RWPE1 (cell line): ENCODE measurements around the gene AHCYL2.

Experiments used
- CTCF ChIA-PET: fragments of 350-600 bp; sonication (Branson Sonifier 250); formaldehyde crosslinking; extraction: SDS; loops from one replicate; lab custom pipeline; 2021; lab: Yijun Ruan, JAX
- POLR2A ChIA-PET: fragments of 400-600 bp; formaldehyde crosslinking; extraction: SDS; loops from one replicate; lab custom pipeline; 2020; ENCODE audit warnings: antibody characterized with exemption; ENCODE audit not compliant: low non-redundant PET; lab: Yijun Ruan, JAX
- DNase-seq: peaks from one replicate; pipeline ENCODE4 v3.0.0; 2012; ENCODE audit warnings: low spot score
- H3K27ac ChIP-seq: fragments of 450-650 bp; 2 replicates; pipeline ENCODE4 v1.5.1; 2017
- CTCF ChIP-seq: fragments of 450-650 bp; conservative IDR thresholded peaks from 2 replicates; pipeline ENCODE4 v1.5.1; 2017; ENCODE audit warnings: low read depth, mild to moderate bottlenecking

AHCYL2 gene

DNA sequence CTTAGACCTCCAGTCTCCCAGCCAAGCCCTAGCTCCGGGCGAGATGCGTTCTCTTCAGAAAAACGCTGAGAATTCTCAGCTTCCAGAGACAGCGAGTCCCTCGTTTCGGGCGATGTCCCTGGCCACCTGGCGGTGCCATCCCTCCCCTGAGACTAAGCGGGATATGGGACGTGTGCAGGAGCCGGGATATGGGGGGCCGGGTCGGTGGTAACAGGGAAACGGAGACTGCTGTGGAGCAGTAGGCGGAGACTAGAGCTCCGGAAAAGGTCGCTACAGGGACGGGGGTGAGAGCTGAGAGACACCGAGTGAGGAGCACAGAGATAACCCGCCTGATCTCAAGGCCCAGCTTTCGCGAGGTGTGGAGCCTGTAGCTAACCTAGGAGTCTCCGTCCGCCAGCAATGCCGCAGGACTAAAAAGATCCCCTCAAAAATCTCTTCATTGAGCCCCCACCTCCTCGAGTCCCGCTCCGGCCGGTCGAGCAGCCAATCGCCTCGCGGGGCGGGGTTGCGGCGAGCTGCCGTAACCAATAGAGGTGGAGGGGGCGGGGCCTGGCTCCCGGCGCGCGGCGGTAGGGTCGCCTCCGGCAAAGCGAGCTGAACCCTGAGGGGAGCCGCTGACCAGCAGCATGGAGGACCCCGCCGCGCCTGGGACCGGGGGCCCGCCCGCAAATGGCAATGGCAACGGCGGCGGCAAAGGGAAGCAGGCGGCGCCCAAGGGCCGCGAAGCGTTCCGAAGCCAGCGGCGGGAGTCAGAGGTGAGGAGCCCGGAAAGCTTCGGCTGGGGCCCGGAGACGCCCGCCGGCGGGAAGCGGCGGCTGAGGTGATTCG lies 209.2 kb downstream of the AHCYL2 start, which contains the start of gene STRIP2:
STRIP2 (plus strand) TSS at position 586 of the 828 bp plus-strand sequence; CDS start at position 627, 41 bp downstream.
- CTCF ChIA-PET: interaction anchor here (0.6 kb wide), 3 partner anchors 57 to 204 kb away, joined by 3 to 5 read pairs (median 3); no protein-coding TSS in a partner anchor
- TF ChIP-seq CTCF: no peak; the same call in 1 of the 2 replicates
- H3K27ac ChIP-seq: peak within 1 kb of the TSS; percentile 77
- POLR2A ChIA-PET: no interaction called here
- peak; percentile 85 for DNase-seq

DNA sequence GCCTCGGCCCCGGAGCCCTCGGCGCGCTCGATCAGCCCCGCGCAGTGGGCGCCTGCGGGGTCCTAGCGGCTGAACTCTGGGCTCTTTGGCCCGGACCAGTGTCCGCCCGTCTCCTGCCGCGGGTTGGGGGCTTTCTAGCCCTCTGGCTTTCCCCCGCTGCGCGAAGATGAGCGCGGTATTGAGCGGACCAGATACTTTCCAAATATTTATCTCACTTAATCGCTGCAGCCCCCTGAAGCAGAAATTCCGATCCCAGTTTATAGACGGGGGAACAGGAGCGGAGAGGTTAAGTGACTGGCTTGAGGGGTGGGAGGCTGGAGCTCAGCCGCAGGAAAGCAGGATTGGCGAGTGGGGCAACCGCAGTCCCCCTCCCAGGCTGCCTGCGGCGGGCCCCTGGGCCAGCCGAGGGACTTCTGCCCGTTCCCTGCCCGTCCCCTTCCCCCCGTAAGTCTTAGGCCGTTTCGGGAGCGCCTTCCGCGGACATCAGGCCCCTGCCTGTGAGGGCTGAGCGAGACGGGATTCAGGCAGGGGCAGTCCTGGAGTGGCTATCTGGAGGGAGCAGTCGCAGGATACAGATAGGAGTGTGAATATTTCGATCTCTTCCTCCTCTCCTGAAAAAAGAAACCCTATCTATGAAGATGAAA lies 210.0 kb downstream of the AHCYL2 start:
- ChIA-PET POLR2A (no interaction called here), CTCF (interaction anchor here (0.6 kb wide), 1 partner anchor 67 kb away, joined by 3 read pairs; no protein-coding TSS in a partner anchor)
- no peak for TF ChIP-seq CTCF
- peak overlapping the region; percentile 77 for H3K27ac ChIP-seq
- no peak for DNase-seq

DNA sequence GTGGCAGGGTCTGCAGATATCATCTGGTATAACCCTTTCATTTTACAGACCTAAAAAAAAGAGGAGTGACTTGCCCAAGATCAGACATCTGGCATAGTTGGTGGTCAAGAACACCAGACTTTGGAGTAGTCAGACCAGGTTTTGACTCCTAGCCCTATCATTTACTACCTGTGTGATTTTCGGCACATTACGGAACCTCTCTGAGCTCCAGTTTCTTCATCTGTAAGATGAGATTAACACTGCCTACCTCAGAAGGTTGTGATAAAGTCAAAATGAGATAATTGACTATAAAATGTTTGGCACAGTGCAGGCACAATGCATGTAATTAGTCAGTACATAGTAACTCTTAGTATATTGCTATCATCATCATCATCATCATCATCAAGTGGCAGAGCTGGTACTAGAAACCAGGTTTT lies 210.6 kb downstream of the AHCYL2 start:
- CTCF ChIA-PET: interaction anchor here (0.9 kb wide), 1 partner anchor 197 kb away, joined by 6 read pairs; no protein-coding TSS in a partner anchor
- TF ChIP-seq CTCF: no peak
- no peak for DNase-seq
- H3K27ac ChIP-seq: no peak overlapping the region
- POLR2A ChIA-PET: no interaction called here

- no peak for TF ChIP-seq CTCF
- H3K27ac ChIP-seq: no peak overlapping the region
- ChIA-PET POLR2A (no interaction called here), CTCF (interaction anchor here (0.5 to 0.9 kb wide), 2 partner anchors 97 to 196 kb away, joined by 3 to 6 read pairs; no protein-coding TSS in a partner anchor)
- DNase-seq: no peak
Observed at GRCh38 chr7:129436335-129436923, 211.6 kb downstream of the AHCYL2 start.

GRCh38 chr7:129437190-129437589 lies 212.4 kb downstream of the AHCYL2 start:
- DNase-seq: no peak
- ChIA-PET POLR2A (no interaction called here), CTCF (no interaction called here)
- no peak for TF ChIP-seq CTCF
- H3K27ac ChIP-seq: no peak overlapping the region

GRCh38 chr7:129438281-129438838 lies 213.5 kb downstream of the AHCYL2 start:
- H3K27ac ChIP-seq: peak overlapping the region; percentile 44; the same call in 1 of the 2 replicates
- CTCF ChIA-PET: interaction anchor here (0.6 kb wide), 1 partner anchor 71 kb away, joined by 3 read pairs; no protein-coding TSS in a partner anchor
- TF ChIP-seq CTCF: no peak

More at GRCh38 chr7:129438281-129438838, 213.5 kb downstream of the AHCYL2 start:
- POLR2A ChIA-PET: no interaction called here
- no peak for DNase-seq
